HepG2 (cell line): ENCODE measurements around the gene DIPK1B. TPM values are rescaled to one million over a fixed set of nuclear protein-coding genes. Genes with fewer than 3 reads are reported as not detected.

ENCODE experiments used
- BCL6 ChIP-seq: IDR thresholded peaks from 2 replicates; pipeline ENCODE4 v1.6.1; 2016; ENCODE audit warnings: missing genetic modification reagents, missing compliant biosample characterization
- EP300 ChIP-seq, 3 experiments: sonication (generic) in 1 of 3; formaldehyde crosslinking in 1 of 3; IDR thresholded peaks; 2 replicates each; pipeline versions ENCODE4 v1.5.1 to v1.6.1; 2011 to 2020; ENCODE audit warnings: low read depth in 2 of 3, low read length in 2 of 3, borderline replicate concordance in 1 of 3, improper control_type of control experiment in 1 of 3, mild to moderate bottlenecking in 1 of 3, missing genetic modification reagents in 1 of 3, moderate library complexity in 1 of 3
- MTA1 ChIP-seq: sonication (generic); formaldehyde crosslinking; IDR thresholded peaks from 2 replicates; pipeline ENCODE4 v1.4.0; 2020; ENCODE audit warnings: missing genetic modification reagents, mild to moderate bottlenecking, borderline replicate concordance
- MYC ChIP-seq: sonication (generic); formaldehyde crosslinking; IDR thresholded peaks from 2 replicates; pipeline ENCODE4 v1.9.0; 2021; ENCODE audit warnings: missing genetic modification reagents, borderline replicate concordance
- PHF5A ChIP-seq: IDR thresholded peaks from one replicate; pipeline ENCODE4 v1.6.1; 2018; ENCODE audit warnings: low read depth, missing genetic modification reagents; ENCODE audit not compliant: unreplicated experiment
- POLR2AphosphoS5 ChIP-seq: IDR thresholded peaks from 2 replicates; pipeline ENCODE4 v1.6.1; 2012; ENCODE audit warnings: low read depth, low read length
- PTBP1 ChIP-seq: fragments of 200-400 bp; formaldehyde crosslinking; IDR thresholded peaks from 2 replicates; pipeline ENCODE4 v1.6.1; 2018; ENCODE audit warnings: low read length, low read depth; ENCODE audit not compliant: poor library complexity, severe bottlenecking
- SIN3A ChIP-seq: IDR thresholded peaks from 2 replicates; pipeline ENCODE4 v1.6.1; 2011; ENCODE audit warnings: low read depth, mild to moderate bottlenecking, control low read depth, low read length, borderline replicate concordance
- SIX4 ChIP-seq: sonication (generic); formaldehyde crosslinking; IDR thresholded peaks from 2 replicates; pipeline ENCODE4 v1.4.0; 2020; ENCODE audit warnings: missing genetic modification reagents
- SPEN ChIP-seq: sonication (generic); formaldehyde crosslinking; IDR thresholded peaks from 2 replicates; pipeline ENCODE4 v1.5.1; 2020; ENCODE audit warnings: low read depth, mild to moderate bottlenecking, missing genetic modification reagents
- ZNF263 ChIP-seq: sonication (generic); formaldehyde crosslinking; IDR thresholded peaks from 2 replicates; pipeline ENCODE4 v1.4.0; 2020; ENCODE audit warnings: missing genetic modification reagents
- ZNF34 ChIP-seq: sonication (generic); formaldehyde crosslinking; IDR thresholded peaks from 2 replicates; pipeline ENCODE4 v1.4.0; 2020; ENCODE audit warnings: mild to moderate bottlenecking, missing genetic modification reagents, borderline replicate concordance
- ZNF607 ChIP-seq: sonication (generic); formaldehyde crosslinking; IDR thresholded peaks from 2 replicates; pipeline ENCODE4 v1.5.1; 2020; ENCODE audit warnings: missing genetic modification reagents, mild to moderate bottlenecking, borderline replicate concordance
- polyA plus RNA-seq, 8 experiments: library from polyadenylated mRNA; depleted of rRNA in 3 of 8; stranded (reverse) in 7 of 8; unstranded in 1 of 8; fragments of >200 nt; fragmentation: Illumina TruSeq in 4 of 8; extraction: Trizol in 4 of 8; gene quantifications; 2 replicates each; pipeline versions ENCODE4 v1.2.1 to v1.2.3, GENCODE V29; 2011 to 2016; ENCODE audit warnings: low read depth in 4 of 8, missing spikeins in 1 of 8, mixed read lengths in 1 of 8; ENCODE audit not compliant: insufficient read depth in 1 of 8
- total RNA-seq, 5 experiments: library from RNA; depleted of rRNA; stranded (reverse); fragments of >200 nt; fragmentation: Illumina TruSeq; extraction: Trizol; gene quantifications; 2 replicates each; pipeline ENCODE4 v1.2.3, GENCODE V29; 2016; ENCODE audit warnings: low read depth in 1 of 5
- TF ChIP-seq, protein P1 (sequence below): sonication (generic); formaldehyde crosslinking; IDR thresholded peaks from 2 replicates; pipeline ENCODE4 v1.8.1; 2023; ENCODE audit warnings: mild to moderate bottlenecking, inconsistent platforms, moderate library complexity, missing genetic modification reagents, borderline replicate concordance
- TF ChIP-seq, protein P2 (sequence below): sonication (generic); formaldehyde crosslinking; IDR thresholded peaks from 2 replicates; pipeline ENCODE4 v1.5.0; 2020; ENCODE audit warnings: mild to moderate bottlenecking, missing genetic modification reagents, moderate library complexity
- TF ChIP-seq, protein P3 (sequence below): sonication (generic); formaldehyde crosslinking; IDR thresholded peaks from 2 replicates; pipeline ENCODE4 v1.4.0; 2020; ENCODE audit warnings: missing genetic modification reagents, borderline replicate concordance
- TF ChIP-seq, protein P4 (sequence below): sonication (generic); formaldehyde crosslinking; IDR thresholded peaks from 2 replicates; pipeline ENCODE4 v1.4.0; 2020; ENCODE audit warnings: missing genetic modification reagents

Gene DIPK1B
- total and polyA plus RNA-seq, 2 of the 13 experiments (the other 11 are each of a cell fraction or from before 2014, with no cell fraction given), result 0.18 to 3.9 TPM

DNA sequence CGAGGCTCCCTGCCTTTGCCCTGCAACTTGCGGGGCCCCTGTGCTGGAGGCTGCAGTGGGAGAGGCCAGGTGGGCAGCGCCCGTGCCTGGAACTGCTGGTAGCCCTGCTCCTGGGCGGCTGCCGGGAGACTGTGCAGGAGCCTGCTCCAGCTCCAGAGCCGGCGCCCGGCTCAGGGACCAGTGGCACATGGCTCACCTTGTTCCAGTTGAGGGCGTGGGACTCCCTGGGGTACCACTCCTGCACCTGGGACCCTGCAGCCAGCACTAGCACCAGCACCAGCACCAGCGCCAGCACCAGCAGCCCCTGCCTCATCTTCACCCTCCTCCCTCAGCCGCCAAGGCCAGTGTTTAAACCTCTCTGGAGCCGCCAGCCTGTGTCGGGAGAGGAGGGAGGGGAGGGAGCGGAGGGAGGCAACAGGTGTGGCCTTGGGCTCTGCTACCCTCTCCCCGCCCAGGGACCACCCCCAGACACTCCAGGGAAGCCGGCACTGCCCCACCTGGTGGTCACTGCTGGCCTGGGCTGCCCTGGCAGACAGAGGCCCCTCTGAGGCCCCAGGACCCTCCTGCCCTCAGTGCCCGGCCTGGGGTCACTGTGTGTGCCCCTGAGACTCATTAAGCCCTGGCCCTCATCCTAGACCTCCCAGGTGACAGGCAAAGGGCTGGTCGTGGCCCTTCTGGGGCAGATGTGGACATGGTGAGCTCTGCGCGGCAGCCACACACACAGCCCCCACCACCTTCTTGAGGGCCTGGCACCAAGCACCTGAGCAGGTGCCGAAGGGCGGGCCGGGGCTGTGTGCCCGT is 30.4 kb downstream of the DIPK1B start, which contains the start of gene LCN10 (continued):
- TF ChIP-seq MTA1 (CRISPR knock-in tag) (0 out of 2 replicates have a peak, but pooled peaks have one; percentile 18), ZNF34 (CRISPR knock-in tag) (no peak), EP300 (IDR thresholded peaks at IDR 0.05; ENCODE audit: low read depth in 2 of 2, low read length in 2 of 2) (no peak), EP300 (CRISPR knock-in tag; IDR thresholded peaks at IDR 0.05; ENCODE audit: borderline replicate concordance) (no peak), SPEN (CRISPR knock-in tag) (no peak), BCL6 (CRISPR knock-in tag) (0 out of 2 replicates have a peak, but pooled peaks have one; percentile 24), PHF5A (no peak), ZNF263 (CRISPR knock-in tag) (peak; percentile 89), POLR2AphosphoS5 (no peak), MYC (0 out of 2 replicates have a peak, but pooled peaks have one; percentile 17), SIN3A (no peak), PTBP1 (no peak), ZNF607 (no peak), SIX4 (CRISPR knock-in tag) (no peak)
- TF ChIP-seq, protein P1, sequence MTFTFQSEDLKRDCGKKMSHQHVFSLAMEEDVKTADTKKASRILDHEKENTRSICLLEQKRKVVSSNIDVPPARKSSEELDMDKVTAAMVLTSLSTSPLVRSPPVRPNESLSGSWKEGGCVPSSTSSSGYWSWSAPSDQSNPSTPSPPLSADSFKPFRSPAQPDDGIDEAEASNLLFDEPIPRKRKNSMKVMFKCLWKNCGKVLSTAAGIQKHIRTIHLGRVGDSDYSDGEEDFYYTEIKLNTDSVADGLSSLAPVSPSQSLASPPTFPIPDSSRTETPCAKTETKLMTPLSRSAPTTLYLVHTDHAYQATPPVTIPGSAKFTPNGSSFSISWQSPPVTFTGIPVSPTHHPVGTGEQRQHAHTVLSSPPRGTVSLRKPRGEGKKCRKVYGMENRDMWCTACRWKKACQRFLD (CRISPR knock-in tag), result no peak
- TF ChIP-seq, protein P2, sequence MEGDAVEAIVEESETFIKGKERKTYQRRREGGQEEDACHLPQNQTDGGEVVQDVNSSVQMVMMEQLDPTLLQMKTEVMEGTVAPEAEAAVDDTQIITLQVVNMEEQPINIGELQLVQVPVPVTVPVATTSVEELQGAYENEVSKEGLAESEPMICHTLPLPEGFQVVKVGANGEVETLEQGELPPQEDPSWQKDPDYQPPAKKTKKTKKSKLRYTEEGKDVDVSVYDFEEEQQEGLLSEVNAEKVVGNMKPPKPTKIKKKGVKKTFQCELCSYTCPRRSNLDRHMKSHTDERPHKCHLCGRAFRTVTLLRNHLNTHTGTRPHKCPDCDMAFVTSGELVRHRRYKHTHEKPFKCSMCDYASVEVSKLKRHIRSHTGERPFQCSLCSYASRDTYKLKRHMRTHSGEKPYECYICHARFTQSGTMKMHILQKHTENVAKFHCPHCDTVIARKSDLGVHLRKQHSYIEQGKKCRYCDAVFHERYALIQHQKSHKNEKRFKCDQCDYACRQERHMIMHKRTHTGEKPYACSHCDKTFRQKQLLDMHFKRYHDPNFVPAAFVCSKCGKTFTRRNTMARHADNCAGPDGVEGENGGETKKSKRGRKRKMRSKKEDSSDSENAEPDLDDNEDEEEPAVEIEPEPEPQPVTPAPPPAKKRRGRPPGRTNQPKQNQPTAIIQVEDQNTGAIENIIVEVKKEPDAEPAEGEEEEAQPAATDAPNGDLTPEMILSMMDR (CRISPR knock-in tag), result peak; percentile 78
- TF ChIP-seq, protein P3, sequence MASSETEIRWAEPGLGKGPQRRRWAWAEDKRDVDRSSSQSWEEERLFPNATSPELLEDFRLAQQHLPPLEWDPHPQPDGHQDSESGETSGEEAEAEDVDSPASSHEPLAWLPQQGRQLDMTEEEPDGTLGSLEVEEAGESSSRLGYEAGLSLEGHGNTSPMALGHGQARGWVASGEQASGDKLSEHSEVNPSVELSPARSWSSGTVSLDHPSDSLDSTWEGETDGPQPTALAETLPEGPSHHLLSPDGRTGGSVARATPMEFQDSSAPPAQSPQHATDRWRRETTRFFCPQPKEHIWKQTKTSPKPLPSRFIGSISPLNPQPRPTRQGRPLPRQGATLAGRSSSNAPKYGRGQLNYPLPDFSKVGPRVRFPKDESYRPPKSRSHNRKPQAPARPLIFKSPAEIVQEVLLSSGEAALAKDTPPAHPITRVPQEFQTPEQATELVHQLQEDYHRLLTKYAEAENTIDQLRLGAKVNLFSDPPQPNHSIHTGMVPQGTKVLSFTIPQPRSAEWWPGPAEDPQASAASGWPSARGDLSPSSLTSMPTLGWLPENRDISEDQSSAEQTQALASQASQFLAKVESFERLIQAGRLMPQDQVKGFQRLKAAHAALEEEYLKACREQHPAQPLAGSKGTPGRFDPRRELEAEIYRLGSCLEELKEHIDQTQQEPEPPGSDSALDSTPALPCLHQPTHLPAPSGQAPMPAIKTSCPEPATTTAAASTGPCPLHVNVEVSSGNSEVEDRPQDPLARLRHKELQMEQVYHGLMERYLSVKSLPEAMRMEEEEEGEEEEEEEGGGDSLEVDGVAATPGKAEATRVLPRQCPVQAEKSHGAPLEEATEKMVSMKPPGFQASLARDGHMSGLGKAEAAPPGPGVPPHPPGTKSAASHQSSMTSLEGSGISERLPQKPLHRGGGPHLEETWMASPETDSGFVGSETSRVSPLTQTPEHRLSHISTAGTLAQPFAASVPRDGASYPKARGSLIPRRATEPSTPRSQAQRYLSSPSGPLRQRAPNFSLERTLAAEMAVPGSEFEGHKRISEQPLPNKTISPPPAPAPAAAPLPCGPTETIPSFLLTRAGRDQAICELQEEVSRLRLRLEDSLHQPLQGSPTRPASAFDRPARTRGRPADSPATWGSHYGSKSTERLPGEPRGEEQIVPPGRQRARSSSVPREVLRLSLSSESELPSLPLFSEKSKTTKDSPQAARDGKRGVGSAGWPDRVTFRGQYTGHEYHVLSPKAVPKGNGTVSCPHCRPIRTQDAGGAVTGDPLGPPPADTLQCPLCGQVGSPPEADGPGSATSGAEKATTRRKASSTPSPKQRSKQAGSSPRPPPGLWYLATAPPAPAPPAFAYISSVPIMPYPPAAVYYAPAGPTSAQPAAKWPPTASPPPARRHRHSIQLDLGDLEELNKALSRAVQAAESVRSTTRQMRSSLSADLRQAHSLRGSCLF, result no peak
- TF ChIP-seq, protein P4, sequence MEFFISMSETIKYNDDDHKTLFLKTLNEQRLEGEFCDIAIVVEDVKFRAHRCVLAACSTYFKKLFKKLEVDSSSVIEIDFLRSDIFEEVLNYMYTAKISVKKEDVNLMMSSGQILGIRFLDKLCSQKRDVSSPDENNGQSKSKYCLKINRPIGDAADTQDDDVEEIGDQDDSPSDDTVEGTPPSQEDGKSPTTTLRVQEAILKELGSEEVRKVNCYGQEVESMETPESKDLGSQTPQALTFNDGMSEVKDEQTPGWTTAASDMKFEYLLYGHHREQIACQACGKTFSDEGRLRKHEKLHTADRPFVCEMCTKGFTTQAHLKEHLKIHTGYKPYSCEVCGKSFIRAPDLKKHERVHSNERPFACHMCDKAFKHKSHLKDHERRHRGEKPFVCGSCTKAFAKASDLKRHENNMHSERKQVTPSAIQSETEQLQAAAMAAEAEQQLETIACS, result no peak
